PC-3 (cell line): ENCODE measurements around the gene SCD5.

Experiments used
- CTCF ChIP-seq: fragments of 300-600 bp; sonication (generic); conservative IDR thresholded peaks from 2 replicates; pipeline ENCODE4 v1.5.1; 2017; ENCODE audit warnings: antibody characterized with exemption, low read depth, mild to moderate bottlenecking, low read length
- EZH2 ChIP-seq: fragments of 300-600 bp; sonication (generic); IDR thresholded peaks from one replicate; pipeline ENCODE4 v1.6.1; 2017; ENCODE audit warnings: antibody characterized with exemption, mild to moderate bottlenecking, low read length; ENCODE audit not compliant: unreplicated experiment

- TF ChIP-seq CTCF (no peak), EZH2 (no peak)
Measured at GRCh38 chr4:82666970-82667665, 131.5 kb downstream of the SCD5 start.
